GM21381 (cell line): ENCODE results near the gene TEKT3.
A peak's percentile ranks its signal among the peaks of the same experiment; 100 is the strongest.

ENCODE experiments used
- ATAC-seq: cut with Tn5 transposase; IDR thresholded peaks from one replicate; pipeline ENCODE4 v1.9.1; 2021; ENCODE audit warnings: mild to moderate bottlenecking, moderate library complexity; ENCODE audit not compliant: unreplicated experiment

Gene TEKT3

GRCh38 chr17:15267996-15268395, 73.4 kb downstream of the TEKT3 start:
- no peak for ATAC-seq

DNA sequence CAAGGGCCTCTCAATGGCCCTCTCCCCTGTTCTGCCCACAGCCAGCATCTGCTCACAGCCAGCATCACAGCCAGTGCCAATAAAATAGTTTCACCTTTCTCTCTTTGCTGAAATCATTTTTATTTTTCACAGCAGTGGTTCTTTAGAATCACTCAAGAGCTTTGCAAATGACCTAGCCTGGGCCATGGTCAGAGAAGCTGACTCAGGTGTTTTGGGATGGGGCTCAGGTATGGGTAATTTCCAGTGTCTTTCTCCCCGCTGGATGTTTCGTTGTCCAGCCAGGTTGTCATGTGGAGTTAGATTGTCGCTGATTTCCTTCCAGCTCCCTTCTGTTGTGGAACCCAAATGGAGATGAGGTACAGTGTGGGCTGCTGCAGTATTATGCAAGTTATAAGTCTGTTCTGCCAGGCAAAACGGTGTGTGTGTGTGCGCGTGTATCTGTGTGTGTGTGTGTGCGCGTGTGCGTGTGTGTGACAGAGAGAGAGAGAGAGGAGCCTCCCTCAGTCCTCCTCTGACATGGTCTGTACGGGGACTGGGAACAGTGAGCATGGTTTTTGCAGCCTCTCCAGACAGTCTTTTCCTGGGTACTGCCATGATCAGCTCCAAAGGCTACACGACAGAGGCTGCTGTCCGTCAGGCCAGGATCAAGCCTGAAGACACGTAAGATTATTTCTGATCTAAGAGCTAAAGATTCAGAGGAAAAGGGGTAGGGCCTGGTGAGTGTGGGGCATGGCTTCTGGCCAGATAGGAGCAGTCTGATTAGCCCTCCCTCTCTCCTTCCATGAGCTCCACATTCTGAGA, 74.9 kb downstream of the TEKT3 start:
- no peak for ATAC-seq

DNA sequence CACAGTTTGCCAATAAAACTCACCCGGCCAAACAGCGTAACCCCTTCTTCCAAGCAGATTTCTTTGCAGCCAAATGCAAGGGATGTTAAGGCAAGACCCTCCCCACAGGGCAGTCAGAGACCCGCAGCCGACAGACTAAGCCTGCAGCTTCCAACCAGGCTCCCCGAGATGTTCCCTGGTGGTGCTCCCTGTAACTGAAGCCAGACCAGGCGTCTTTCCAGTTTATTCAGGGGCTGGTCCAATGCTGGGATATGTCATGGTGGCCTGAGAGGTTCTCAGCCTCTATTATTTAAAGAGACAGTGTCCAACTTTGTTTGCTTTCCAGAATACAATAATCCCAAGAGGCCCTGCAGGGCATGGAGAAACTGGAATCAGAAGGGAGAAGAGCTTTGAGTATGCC, 76.3 kb downstream of the TEKT3 start, which contains the start of gene PMP22:
PMP22 (minus strand) TSS at position 196 of the 400 bp plus-strand sequence. CDS start 4,599 bp downstream, outside the sequence.
- ATAC-seq: no peak

GRCh38 chr17:15264542-15264941, 76.9 kb downstream of the TEKT3 start:
- no peak for ATAC-seq

DNA sequence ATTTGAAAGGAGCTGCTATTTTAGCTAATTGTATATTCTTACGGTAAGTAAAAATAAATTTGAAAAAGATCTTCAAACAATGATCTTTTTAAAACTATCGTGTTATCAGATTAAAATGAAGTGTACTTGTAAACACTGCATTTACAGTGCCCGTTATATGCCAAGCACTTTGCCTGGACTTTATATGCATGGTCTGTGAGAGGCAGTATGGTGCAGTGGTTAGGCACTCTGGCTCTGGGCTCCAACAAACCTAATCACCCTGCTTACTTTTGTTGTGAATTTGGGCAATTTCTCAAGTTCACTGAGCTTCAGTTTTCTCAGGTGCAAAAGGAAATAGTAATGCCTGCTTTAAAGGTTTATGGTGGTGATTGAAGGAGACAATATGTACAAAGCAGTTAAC, 77.7 kb downstream of the TEKT3 start:
- no peak for ATAC-seq

GRCh38 chr17:15263206-15263579, 78.2 kb downstream of the TEKT3 start:
- ATAC-seq: no peak

GRCh38 chr17:15262291-15263205, 78.8 kb downstream of the TEKT3 start:
- no peak for ATAC-seq

DNA sequence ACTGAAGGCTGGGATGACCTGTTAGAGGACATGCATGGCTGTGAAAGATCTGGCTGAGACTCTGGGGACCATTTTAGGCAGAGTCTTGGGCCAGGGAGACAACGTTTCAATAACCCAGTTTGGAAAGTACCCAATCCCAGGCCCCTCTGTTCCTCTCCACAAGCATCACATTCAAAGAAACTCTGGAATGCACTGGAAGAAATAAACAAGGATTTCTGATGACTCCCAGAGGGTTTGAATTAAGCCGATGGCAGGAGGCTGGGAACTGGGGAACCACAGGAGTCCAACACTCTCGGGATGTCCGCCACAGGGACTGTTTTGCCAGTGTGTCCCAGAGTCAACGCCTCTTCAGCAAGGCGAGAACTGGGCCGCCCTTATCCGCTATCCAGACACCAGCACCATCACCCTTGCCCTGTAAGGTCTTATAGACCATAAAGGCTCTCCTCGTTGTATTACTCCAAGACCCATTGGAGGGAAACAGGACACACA, 79.6 kb downstream of the TEKT3 start:
- no peak for ATAC-seq

DNA sequence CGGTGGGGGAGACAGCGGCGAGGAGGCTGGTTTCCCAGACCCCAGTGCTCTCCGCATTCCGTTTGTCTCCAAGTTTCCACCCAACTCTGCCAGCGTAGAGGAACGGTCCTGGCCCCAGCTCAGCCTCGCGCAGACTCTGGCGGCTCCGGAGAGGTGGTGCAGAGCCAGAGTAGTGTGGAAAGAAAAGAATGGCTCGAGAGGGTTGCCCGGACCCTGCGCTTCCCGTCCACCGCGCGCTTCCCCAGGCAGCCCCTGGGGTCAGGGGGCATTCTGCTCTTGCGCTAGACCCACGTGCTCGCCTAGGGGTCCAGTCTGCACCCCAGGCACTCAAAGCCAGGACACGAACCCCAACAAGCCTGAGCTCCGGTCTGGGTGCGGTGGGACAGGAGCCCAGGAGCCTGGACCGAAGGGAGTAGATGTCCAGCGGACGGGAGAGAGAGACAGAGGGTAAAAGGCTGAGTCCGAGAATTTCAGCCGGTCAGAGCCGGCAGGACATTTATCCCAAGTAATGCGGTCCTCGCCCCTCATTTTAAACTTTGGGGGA, 80.1 kb downstream of the TEKT3 start:
- no peak for ATAC-seq

DNA sequence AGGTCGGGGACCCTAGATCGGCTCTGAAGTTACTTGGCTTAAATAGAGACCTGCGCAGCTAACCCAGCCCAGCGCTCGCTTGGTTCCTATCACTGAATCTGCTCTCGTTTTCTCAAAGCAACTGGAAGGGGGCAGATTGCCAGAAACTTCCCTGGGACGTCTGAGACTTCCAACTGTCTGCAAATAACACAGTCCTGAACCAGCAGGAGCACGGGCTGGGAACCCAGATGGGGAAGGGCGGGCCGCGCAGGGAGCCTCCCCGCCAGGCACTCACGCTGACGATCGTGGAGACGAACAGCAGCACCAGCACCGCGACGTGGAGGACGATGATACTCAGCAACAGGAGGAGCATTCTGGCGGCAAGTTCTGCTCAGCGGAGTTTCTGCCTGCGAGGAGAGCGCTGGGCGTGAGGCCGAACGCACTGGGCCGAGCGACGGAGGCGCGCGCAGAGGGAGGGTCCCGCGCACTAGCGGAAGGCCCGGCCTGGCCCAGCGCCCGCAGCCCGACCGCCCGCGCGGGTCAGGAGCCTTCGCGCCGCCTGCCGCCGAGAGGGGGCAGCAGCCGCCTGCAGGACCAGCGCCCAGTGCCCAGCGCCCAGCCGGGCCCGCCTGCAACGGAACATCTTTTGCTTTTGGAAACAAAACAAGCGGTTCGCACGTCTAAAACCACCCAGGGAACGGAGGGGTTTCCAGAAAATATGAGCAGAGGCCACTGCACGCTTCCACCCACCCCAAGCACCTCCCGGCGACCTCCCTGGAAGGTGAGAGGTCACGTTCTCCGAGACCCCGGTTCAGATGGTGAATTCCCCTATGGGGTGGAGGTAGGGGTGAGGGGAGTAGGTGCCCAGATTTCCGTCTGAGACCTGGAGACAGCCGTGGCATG, 80.8 kb downstream of the TEKT3 start:
- ATAC-seq: no peak

GRCh38 chr17:15257796-15258512, 83.4 kb downstream of the TEKT3 start:
- ATAC-seq: no peak

- peak; percentile 71 for ATAC-seq
These were observed 84.1 kb downstream of the TEKT3 start for GRCh38 chr17:15257258-15257788.

GRCh38 chr17:15256689-15257088, 84.7 kb downstream of the TEKT3 start:
- ATAC-seq: no peak

DNA sequence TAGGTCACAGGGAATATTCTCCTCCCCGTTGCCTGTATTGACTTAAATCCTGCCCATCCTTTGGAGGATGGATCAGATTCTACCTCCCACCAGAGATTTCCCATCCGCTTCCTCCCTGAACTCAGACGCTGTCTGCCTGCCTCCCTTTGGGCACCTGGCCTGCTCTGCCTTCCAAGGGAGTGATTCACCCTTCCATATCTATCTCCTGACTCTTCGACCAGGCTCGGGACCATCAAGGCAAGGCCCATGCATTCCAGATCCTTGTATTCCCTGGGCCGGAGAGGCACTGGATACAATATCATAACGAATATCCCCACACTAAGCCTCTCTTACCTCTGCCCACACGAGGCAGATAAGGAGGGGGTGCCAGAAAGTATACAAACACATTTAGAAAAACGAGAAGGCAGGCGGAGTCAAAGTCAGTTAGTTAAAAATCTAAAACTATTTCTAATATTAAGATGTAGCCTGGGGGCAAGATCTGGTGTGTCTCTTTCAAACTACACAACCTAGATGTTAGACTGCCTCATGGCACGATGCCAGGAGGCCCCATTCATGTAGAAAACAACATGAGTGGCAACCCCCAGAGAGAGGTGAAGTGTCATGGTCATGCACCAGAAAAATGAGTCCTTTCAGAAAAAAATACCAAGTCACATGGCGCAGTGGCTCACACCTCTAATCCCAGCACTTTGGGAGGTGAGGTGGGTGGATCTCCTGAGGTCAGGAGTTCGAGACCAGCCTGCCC, 85.5 kb downstream of the TEKT3 start:
- no peak for ATAC-seq
